Mesendoderm (in vitro differentiated cells): ENCODE results near the gene BCL10.

ENCODE experiments used
- DNase-seq: peaks from one replicate; pipeline ENCODE4 v3.0.0; 2013
- H2AK5ac ChIP-seq: 2 replicates; pipeline ENCODE4 v1.6.1; 2013; ENCODE audit warnings: low read length, inconsistent platforms
- H2BK120ac ChIP-seq: 2 replicates; pipeline ENCODE4 v1.6.1; 2013; ENCODE audit warnings: low read depth, mild to moderate bottlenecking, low read length, moderate library complexity, mixed read lengths
- H2BK15ac ChIP-seq: replicated peaks from 2 replicates; pipeline ENCODE4 v1.6.1; 2013; ENCODE audit warnings: low read depth, mild to moderate bottlenecking, moderate library complexity
- H2BK5ac ChIP-seq: 2 replicates; pipeline ENCODE4 v1.6.1; 2013; ENCODE audit warnings: low read length, inconsistent platforms
- H3K18ac ChIP-seq: 2 replicates; pipeline ENCODE4 v1.6.1; 2013; ENCODE audit warnings: mild to moderate bottlenecking, low read length, mixed read lengths
- H3K23ac ChIP-seq: one replicate; pipeline ENCODE4 v1.6.1; 2013; ENCODE audit warnings: low read length
- H3K27ac ChIP-seq: 2 replicates; pipeline ENCODE4 v1.5.1; 2013; ENCODE audit warnings: low read depth, mild to moderate bottlenecking, inconsistent platforms, low read length, moderate library complexity
- H3K27me3 ChIP-seq: 2 replicates; pipeline ENCODE4 v1.6.1; 2013; ENCODE audit warnings: low read length, control low read depth, mild to moderate bottlenecking, inconsistent platforms; ENCODE audit not compliant: insufficient read depth, poor library complexity
- H3K36me3 ChIP-seq: 2 replicates; pipeline ENCODE4 v1.6.1; 2013; ENCODE audit warnings: low read length, inconsistent platforms; ENCODE audit not compliant: control insufficient read depth, insufficient read depth
- H3K4ac ChIP-seq: one replicate; pipeline ENCODE4 v1.6.1; 2013; ENCODE audit warnings: low read depth, mild to moderate bottlenecking, low read length, moderate library complexity
- H3K4me1 ChIP-seq: 2 replicates; pipeline ENCODE4 v1.6.1; 2013; ENCODE audit warnings: low read depth, low read length, inconsistent platforms; ENCODE audit not compliant: control insufficient read depth
- H3K4me2 ChIP-seq: 2 replicates; pipeline ENCODE4 v1.6.1; 2013; ENCODE audit warnings: low read length
- H3K4me3 ChIP-seq: 2 replicates; pipeline ENCODE4 v1.5.1; 2013; ENCODE audit warnings: mild to moderate bottlenecking, low read length
- H3K56ac ChIP-seq: one replicate; pipeline ENCODE4 v1.6.1; 2013; ENCODE audit warnings: low read length
- H3K79me1 ChIP-seq: 2 replicates; pipeline ENCODE4 v1.6.1; 2013; ENCODE audit warnings: low read length, inconsistent platforms
- H3K79me2 ChIP-seq: 2 replicates; pipeline ENCODE4 v1.6.1; 2013; ENCODE audit warnings: mild to moderate bottlenecking, low read length; ENCODE audit not compliant: control insufficient read depth, insufficient read depth
- H3K9ac ChIP-seq: 2 replicates; pipeline ENCODE4 v1.6.1; 2013; ENCODE audit warnings: low read length, inconsistent platforms
- H4K5ac ChIP-seq: one replicate; pipeline ENCODE4 v1.6.1; 2013; ENCODE audit warnings: low read length
- H4K8ac ChIP-seq: one replicate; pipeline ENCODE4 v1.6.1; 2013; ENCODE audit warnings: low read depth, mild to moderate bottlenecking, control low read depth, low read length, moderate library complexity
- WGBS: extraction: QIAGEN DNeasy Blood & Tissue Kit; methylation state at CpG from one replicate; pipeline ENCODE4 v1.1.7; 2013; ENCODE audit warnings: low lambda C conversion rate, missing lambda C conversion rate; ENCODE audit not compliant: insufficient coverage; ENCODE audit errors: extremely low coverage; 5-methylcytosine and 5-hydroxymethylcytosine counted together

Gene BCL10

DNA sequence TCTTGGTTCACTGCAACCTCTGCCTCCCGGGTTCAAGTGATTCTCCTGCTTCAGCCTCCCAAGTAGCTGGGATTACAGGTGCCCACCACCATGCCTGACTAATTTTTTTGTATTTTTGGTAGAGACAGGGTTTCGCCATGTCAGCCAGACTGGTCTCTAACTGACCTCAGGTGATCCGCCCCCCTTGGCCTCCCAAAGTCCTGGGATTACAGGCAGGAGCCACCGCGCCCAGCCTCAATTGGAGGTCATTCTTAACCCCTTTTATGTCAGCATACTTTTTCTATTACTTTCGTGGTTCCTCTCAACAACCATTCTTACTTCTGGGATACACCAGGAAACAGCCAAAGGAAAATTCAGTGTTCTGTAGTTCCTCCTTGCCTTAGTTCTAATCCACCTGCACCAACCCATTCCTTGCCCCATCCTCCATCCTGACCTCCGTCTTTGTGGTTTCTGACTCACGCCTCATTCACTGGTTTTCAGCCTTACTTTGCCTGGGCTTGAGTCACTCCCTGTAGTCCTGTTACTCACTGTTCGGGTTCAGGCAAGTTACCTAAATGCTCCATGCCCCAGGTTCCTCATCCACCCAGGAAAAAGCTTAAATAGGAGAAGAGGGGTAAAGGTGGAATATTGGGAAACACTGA lies 12.9 kb upstream of the BCL10 start:
- Histone ChIP-seq H3K4me3 (no peak overlapping the region), H2BK5ac (no peak overlapping the region), H2AK5ac (no peak overlapping the region), H3K27ac (no peak overlapping the region), H4K8ac (no peak overlapping the region), H3K36me3 (no peaks in the 10 kb centered on the region), H3K56ac (no peak overlapping the region), H3K4ac (no peak overlapping the region), H3K18ac (no peak overlapping the region), H3K4me1 (no peaks in the 10 kb centered on the region), H3K27me3 (no peaks in the 10 kb centered on the region), H3K9ac (no peak overlapping the region), H3K79me2 (no peaks in the 10 kb centered on the region), H2BK120ac (no peak overlapping the region), H2BK15ac (no peak overlapping the region), H3K4me2 (no peak overlapping the region), H3K23ac (no peak overlapping the region), H4K5ac (no peak overlapping the region), H3K79me1 (no peaks in the 10 kb centered on the region)
- no CpG with 5 or more reads among the region's 9 CpGs for WGBS
- no peak for DNase-seq

DNA sequence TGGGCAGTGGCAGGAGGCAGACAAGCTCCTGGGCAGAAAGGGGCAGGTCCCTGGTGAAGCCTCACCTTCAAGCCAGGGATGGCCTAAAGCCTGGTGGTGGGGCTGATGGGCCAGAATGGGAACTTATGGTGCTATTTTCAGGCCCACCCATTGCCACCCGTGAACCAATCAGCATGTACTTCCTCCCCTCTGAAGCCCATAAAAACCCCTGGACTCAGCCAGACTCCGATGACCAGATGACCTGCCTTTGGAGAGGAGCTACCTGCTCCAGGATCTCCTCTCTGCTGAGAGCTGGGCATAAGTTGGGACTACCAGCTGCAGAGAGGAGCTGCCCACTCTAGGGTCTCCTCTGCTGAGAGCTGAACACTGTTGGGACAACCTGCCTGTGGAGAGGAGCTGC lies 7.8 kb upstream of the BCL10 start:
- Histone ChIP-seq H3K4me2 (no peak overlapping the region), H4K5ac (no peak overlapping the region), H2BK15ac (no peak overlapping the region), H2BK5ac (no peak overlapping the region), H3K56ac (no peak overlapping the region), H3K4ac (no peak overlapping the region), H3K27ac (no peak overlapping the region), H3K23ac (no peak overlapping the region), H3K9ac (no peak overlapping the region), H3K36me3 (no peaks in the 10 kb centered on the region), H4K8ac (no peak overlapping the region), H3K27me3 (no peaks in the 10 kb centered on the region), H3K4me1 (no peaks in the 10 kb centered on the region), H3K18ac (no peak overlapping the region), H3K79me1 (no peaks in the 10 kb centered on the region), H2BK120ac (no peak overlapping the region), H3K79me2 (no peaks in the 10 kb centered on the region), H3K4me3 (no peak overlapping the region), H2AK5ac (no peak overlapping the region)
- WGBS: no CpG with 5 or more reads among the region's 2 CpGs
- DNase-seq: no peak

DNA sequence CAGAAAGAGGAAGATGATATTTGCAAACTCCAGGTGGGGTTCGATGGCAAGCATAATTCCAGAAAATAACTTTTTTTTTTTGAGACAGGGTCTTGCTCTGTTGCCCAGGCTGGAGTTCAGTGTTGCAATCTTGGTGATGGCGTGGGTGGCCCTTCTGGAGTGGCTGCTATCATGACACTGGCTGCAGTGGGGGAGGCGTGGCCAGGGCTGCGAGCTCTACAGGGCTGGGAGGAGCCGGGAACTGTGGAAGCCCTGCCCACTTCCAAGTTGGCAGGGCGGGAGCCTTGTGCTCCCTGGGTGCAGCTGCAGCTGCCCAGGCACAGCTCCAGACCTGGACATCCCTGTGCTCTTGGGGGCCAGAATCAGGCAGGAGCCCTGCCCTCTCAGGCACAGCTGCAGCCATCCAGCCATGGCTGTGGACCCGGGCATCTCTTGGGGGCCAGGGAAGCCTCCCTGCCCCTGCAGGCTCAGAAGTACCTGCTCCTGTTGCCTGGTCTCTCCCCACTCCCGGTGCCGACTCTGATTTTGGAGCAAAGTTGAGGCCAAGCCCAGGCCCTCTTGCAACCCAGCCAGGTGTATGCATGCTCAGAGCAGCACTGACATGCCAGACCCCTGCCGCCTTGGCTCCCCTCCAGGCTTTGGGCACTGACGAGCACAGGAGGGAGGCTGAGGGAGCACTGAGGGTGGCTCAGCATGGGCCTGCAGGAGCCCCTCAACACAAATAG lies 7.2 kb upstream of the BCL10 start:
- H3K27ac ChIP-seq: no peak overlapping the region
- H2AK5ac ChIP-seq: no peak overlapping the region
- H3K56ac ChIP-seq: no peak overlapping the region
- H3K4me1 ChIP-seq: no peaks in the 10 kb centered on the region
- no peak overlapping the region for H2BK120ac ChIP-seq
- H3K36me3 ChIP-seq: no peaks in the 10 kb centered on the region
- peak; percentile 8 for DNase-seq
- no peak overlapping the region for H3K9ac ChIP-seq
- no peak overlapping the region for H3K23ac ChIP-seq
- H3K4me3 ChIP-seq: no peak overlapping the region
- no peak overlapping the region for H3K4me2 ChIP-seq
- no peak overlapping the region for H4K8ac ChIP-seq
- H3K79me2 ChIP-seq: no peaks in the 10 kb centered on the region
- H2BK5ac ChIP-seq: no peak overlapping the region
- no peaks in the 10 kb centered on the region for H3K79me1 ChIP-seq
- no CpG with 5 or more reads among the region's 11 CpGs for WGBS
- no peak overlapping the region for H2BK15ac ChIP-seq
- H3K27me3 ChIP-seq: no peaks in the 10 kb centered on the region
- no peak overlapping the region for H3K18ac ChIP-seq
- H4K5ac ChIP-seq: no peak overlapping the region
- H3K4ac ChIP-seq: no peak overlapping the region

DNA sequence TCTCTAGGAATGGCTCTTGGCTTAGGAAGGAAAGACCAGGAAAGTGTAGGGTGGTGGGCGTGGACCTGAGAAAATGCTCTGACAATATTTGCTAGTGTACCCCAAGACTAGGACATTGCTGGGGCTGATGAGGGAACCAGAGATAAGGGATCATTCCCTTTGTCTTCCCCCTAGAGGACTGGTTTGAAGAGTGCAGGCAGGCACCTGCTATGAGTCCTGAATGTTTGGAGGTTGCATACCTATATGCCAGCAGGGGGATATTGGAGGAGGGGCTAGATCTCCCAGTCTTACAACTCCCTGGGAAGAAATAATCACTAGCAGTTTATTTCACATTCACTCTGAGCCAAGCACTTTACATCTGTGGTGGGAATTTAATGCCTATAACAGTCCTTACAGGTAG lies 6.0 kb upstream of the BCL10 start:
- Histone ChIP-seq H3K79me1 (no peaks in the 10 kb centered on the region), H3K36me3 (no peaks in the 10 kb centered on the region), H3K4me3 (no peak overlapping the region), H3K27me3 (no peaks in the 10 kb centered on the region), H3K18ac (no peak overlapping the region), H3K9ac (no peak overlapping the region), H2BK5ac (no peak overlapping the region), H3K56ac (no peak overlapping the region), H3K4me1 (no peaks in the 10 kb centered on the region), H4K5ac (no peak overlapping the region), H3K4me2 (no peak overlapping the region), H2BK15ac (no peak overlapping the region), H3K27ac (no peak overlapping the region), H2BK120ac (no peak overlapping the region), H3K23ac (no peak overlapping the region), H2AK5ac (no peak overlapping the region), H3K79me2 (no peaks in the 10 kb centered on the region), H4K8ac (no peak overlapping the region), H3K4ac (no peak overlapping the region)
- peak; percentile 75 for DNase-seq
- WGBS: no CpG with 5 or more reads among the region's 1 CpG

DNA sequence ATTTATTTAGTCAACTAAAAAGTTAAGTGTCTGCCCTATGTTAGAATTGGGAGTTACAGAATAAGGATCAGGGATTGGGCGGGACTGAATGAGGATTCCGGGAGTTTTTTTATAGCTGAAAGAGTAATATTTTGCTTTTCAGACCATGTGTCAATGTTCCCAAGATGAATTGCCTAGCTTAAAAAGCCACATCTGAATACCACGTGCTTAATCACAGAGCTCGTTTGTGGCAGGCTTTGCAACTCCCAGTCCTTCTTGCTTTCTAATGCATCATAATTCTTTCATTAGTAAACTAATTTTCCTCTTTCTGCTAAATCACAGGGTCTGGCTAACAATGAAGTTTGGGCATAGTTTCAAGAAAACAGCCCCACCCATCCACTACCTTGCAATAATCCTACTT lies 4.2 kb upstream of the BCL10 start:
- Histone ChIP-seq H3K4me1 (no peaks in the 10 kb centered on the region), H4K5ac (no peak overlapping the region)

More for the DNA sequence above, 4.2 kb upstream of the BCL10 start:
- Histone ChIP-seq H3K27me3 (no peaks in the 10 kb centered on the region), H4K8ac (no peak overlapping the region), H3K9ac (no peak overlapping the region), H3K79me2 (peaks cover 4% of the 10 kb centered on the region), H3K4me3 (no peak overlapping the region), H3K79me1 (peaks cover 4% of the 10 kb centered on the region), H3K23ac (no peak overlapping the region), H2BK15ac (no peak overlapping the region), H3K18ac (no peak overlapping the region), H3K56ac (no peak overlapping the region), H2AK5ac (no peak overlapping the region), H3K4me2 (no peak overlapping the region), H3K27ac (no peak overlapping the region), H3K36me3 (no peaks in the 10 kb centered on the region), H2BK120ac (no peak overlapping the region), H3K4ac (no peak overlapping the region), H2BK5ac (no peak overlapping the region)
- no peak for DNase-seq
- WGBS: no CpG with 5 or more reads among the region's 4 CpGs
